MM.1S (cell line): ENCODE measurements around the gene P3H2.

Experiments
- CTCF ChIP-seq: fragments of 300-600 bp; sonication (generic); IDR thresholded peaks from 2 replicates; pipeline ENCODE4 v1.5.1; 2016; ENCODE audit warnings: antibody characterized with exemption, low read length, mixed read lengths
- EZH2 ChIP-seq: fragments of 300-600 bp; sonication (generic); optimal IDR thresholded peaks from 2 replicates; pipeline ENCODE3; 2017; ENCODE audit warnings: low read depth, mild to moderate bottlenecking, antibody characterized with exemption, low read length, mixed read lengths

DNA sequence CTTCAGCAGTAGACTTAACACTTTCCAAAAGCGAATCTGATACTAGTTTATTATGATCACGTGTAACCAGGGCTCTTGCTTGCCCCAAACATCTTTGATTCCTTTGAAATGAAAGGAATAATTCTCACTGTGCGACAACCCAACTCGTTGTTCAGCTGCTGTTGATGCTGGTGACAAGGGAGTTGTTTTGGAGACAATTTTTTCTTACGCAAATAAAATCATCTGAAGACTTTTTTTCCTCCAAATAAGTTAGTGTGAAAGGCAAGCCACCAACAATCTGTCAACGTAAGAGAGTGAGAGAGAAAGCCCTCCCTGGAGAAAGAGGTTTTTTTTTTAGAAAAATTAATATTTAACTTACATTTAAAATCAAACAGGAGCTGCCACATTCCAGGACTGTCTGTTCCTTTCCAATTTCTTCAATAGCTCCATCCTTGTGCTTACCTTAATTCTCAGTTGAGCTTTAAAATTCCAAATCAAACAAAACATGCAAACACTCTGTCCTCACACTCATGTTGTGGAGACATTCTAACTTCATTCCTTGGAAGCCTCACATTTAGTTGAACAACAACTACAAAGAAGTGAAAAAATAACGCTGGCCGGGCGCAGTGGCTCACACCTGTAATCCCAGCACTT is 4.9 kb upstream of the P3H2 start:
- TF ChIP-seq CTCF (no peak), EZH2 (no peak)
